Ovary (tissue), 9 donors: ENCODE measurements around the gene RABL6. TPM values are rescaled to one million over a fixed set of nuclear protein-coding genes. Genes with fewer than 3 reads are reported as not detected.

Experiments used
- DNase-seq, 5 donors: peaks; one replicate each; pipeline ENCODE4 v3.0.0-alpha.2; 2019 to 2020
- H3K27ac ChIP-seq, 2 donors: fragments of 200-600 bp; one replicate each; pipeline versions ENCODE4 v1.5.1 to v1.8.0; 2019 to 2022
- H3K27me3 ChIP-seq: fragments of 200-600 bp; one replicate; pipeline ENCODE4 v1.8.0; 2022
- H3K36me3 ChIP-seq: fragments of 200-600 bp; sonication (generic); one replicate; pipeline ENCODE4 v1.5.1; 2019
- H3K4me1 ChIP-seq: one replicate; pipeline ENCODE4 v1.8.1; 2013; ENCODE audit warnings: mild to moderate bottlenecking, moderate library complexity; ENCODE audit not compliant: insufficient read depth
- H3K4me3 ChIP-seq: fragments of 200-600 bp; sonication (generic); one replicate; pipeline ENCODE4 v1.5.1; 2017
- H3K9me3 ChIP-seq, 2 donors: fragments of 200-600 bp in 1 of 2; sonication (generic) in 1 of 2; one replicate each; pipeline versions ENCODE4 v1.5.1 to v1.8.1; 2013 to 2019; ENCODE audit warnings: mild to moderate bottlenecking in 1 of 2, moderate library complexity in 1 of 2
- CTCF ChIP-seq, 3 donors: fragments of 450-650 bp in 2 of 3; fragments of 200-600 bp in 1 of 3; IDR thresholded peaks; one replicate each; pipeline versions ENCODE4 v1.5.1 to v1.8.0; 2016 to 2022; ENCODE audit warnings: antibody characterized with exemption in 3 of 3, mild to moderate bottlenecking in 1 of 3
- EP300 ChIP-seq: sonication (generic); formaldehyde crosslinking; IDR thresholded peaks from one replicate; pipeline ENCODE4 v1.6.1; 2017; ENCODE audit warnings: antibody characterized with exemption
- POLR2A ChIP-seq: fragments of 450-650 bp; IDR thresholded peaks from one replicate; pipeline ENCODE4 v1.6.1; 2017; ENCODE audit warnings: antibody characterized with exemption, mild to moderate bottlenecking, moderate library complexity
- WGBS, 3 donors: extraction: QIAGEN DNeasy Blood & Tissue Kit in 1 of 3; methylation state at CpG; one replicate each; pipeline versions ENCODE4 v1.1.5 to v1.1.7; 2013 to 2017; 5-methylcytosine and 5-hydroxymethylcytosine counted together
- intact Hi-C, 4 donors: fragments of 100-400 bp; cut with DNase I; formaldehyde crosslinking; loops; one replicate each; pipeline versions ENCODE4 v1.11.0 to v1.15.1; 2022 to 2023
- polyA plus RNA-seq, 2 donors: library from polyadenylated mRNA; stranded (reverse); fragments of 200-250 nt in 1 of 2; fragments of 350-450 nt in 1 of 2; fragmentation: Illumina TruSeq in 1 of 2; extraction: RNeasy Lipid Tissue Mini Kit (QIAGEN cat#74804) in 1 of 2; gene quantifications; one replicate each; pipeline ENCODE4 v1.2.3, GENCODE V29; 2013 to 2014
- total RNA-seq, 7 donors: library from RNA; depleted of rRNA in 2 of 7; stranded (reverse); fragments of >200 nt in 2 of 7; fragmentation: NEBNext Ultra II Directional in 3 of 7; extraction: Animal tissue kit (Norgen Biotek cat#: 25700) in 3 of 7; gene quantifications; one replicate each; pipeline versions ENCODE4 v1.1.0 to v1.2.4, GENCODE V29; 2016 to 2023
- donor health status: DM: no; HTN: no; CAD: no; lungs with moderate emphysema.
- donor health status: DM: no; HTN: no; CAD: no.
- donor health status: Bipolar disorder and iron deficiency.
- donor health status: DM: yes; HTN: yes; CAD: no.
- donor health status: DM: no; HTN: no; CAD: no.
- donor health status: DM: yes; HTN: yes; CAD: no.

The RABL6 gene
- total and polyA plus RNA-seq, 9 donors: 22.6 to 65.4 (median 49.4) TPM

GRCh38 chr9:136851941-136852663, 44.4 kb downstream of the RABL6 start, which contains the start of gene MAMDC4:
TSS of gene MAMDC4 (plus strand) at chr9:136852346. CDS start at chr9:136852417, 71 bp downstream.
- intact Hi-C loops: no loop called here
- Histone ChIP-seq H3K36me3 (no peaks in the 10 kb centered on the region), H3K27ac (no peak within 1 kb of the TSS), H3K4me3 (no peak within 1 kb of the TSS), H3K9me3 (no peaks in the 10 kb centered on the region), H3K27me3 (peaks cover 4% of the 10 kb centered on the region), H3K4me1 (peaks cover 15% of the 10 kb centered on the region)
- DNase-seq: peak in 3 of 5 donors; percentile 38 to 68 (median 40)
- no peak for TF ChIP-seq EP300
- TF ChIP-seq POLR2A: no peak
- TF ChIP-seq CTCF (IDR thresholded peaks at IDR 0.05): no peak
- 36 to 54% (median 36%) methylated on average over 17 to 23 of the region's 23 CpGs for WGBS, 3 donors

GRCh38 chr9:136852664-136853595, 45.2 kb downstream of the RABL6 start:
- WGBS, 3 donors: 73 to 82% (median 76%) methylated on average over 17 to 29 of the region's 29 CpGs
- Histone ChIP-seq H3K9me3 (no peaks in the 10 kb centered on the region), H3K27me3 (peaks cover 2% of the 10 kb centered on the region), H3K4me3 (no peak overlapping the region), H3K36me3 (no peaks in the 10 kb centered on the region), H3K4me1 (peaks cover 10% of the 10 kb centered on the region), H3K27ac (no peak overlapping the region)
- intact Hi-C loops: no loop called here
- DNase-seq: peak in 3 of 5 donors; percentile 32 to 48 (median 42)
- TF ChIP-seq POLR2A (no peak), CTCF (IDR thresholded peaks at IDR 0.05) (no peak), EP300 (no peak)

- intact Hi-C loops: no loop called here
- no peak overlapping the region for H3K27ac ChIP-seq
- H3K9me3 ChIP-seq: no peaks in the 10 kb centered on the region
- H3K27me3 ChIP-seq: no peaks in the 10 kb centered on the region
- WGBS, 3 donors: 73 to 81% (median 77%) methylated on average over 14 to 18 of the region's 18 CpGs
- no peaks in the 10 kb centered on the region for H3K36me3 ChIP-seq
- TF ChIP-seq POLR2A (no peak), EP300 (no peak), CTCF (IDR thresholded peaks at IDR 0.05) (no peak)
- H3K4me1 ChIP-seq: peaks cover 7% of the 10 kb centered on the region
- DNase-seq: peak; percentile 12 to 41 (median 32)
- no peak overlapping the region for H3K4me3 ChIP-seq
Observed at GRCh38 chr9:136853596-136854112, 45.9 kb downstream of the RABL6 start.

GRCh38 chr9:136854113-136854841, 46.5 kb downstream of the RABL6 start:
- TF ChIP-seq EP300: no peak
- no peak for TF ChIP-seq CTCF (IDR thresholded peaks at IDR 0.05)
- TF ChIP-seq POLR2A: no peak
- H3K36me3 ChIP-seq: no peaks in the 10 kb centered on the region
- DNase-seq: peak; percentile 25 to 59 (median 46)
- WGBS, 3 donors: 46 to 56% (median 56%) methylated on average over 27 to 30 of the region's 30 CpGs
- H3K27me3 ChIP-seq: no peaks in the 10 kb centered on the region
- H3K27ac ChIP-seq: no peak overlapping the region
- intact Hi-C loops: no loop called here
- H3K9me3 ChIP-seq: no peaks in the 10 kb centered on the region
- no peak overlapping the region for H3K4me3 ChIP-seq
- H3K4me1 ChIP-seq: peaks cover 7% of the 10 kb centered on the region
